Body of pancreas (tissue), 4 donors: ENCODE results near the gene R3HDM2. TPM values are rescaled to one million over a fixed set of nuclear protein-coding genes. Genes with fewer than 3 reads are reported as not detected.
"Not testable (repeated sequence)": the region's sequence is repeated elsewhere in the genome, so short reads cannot be mapped to it uniquely, and the experiment has no call there.

Experiments used
- ATAC-seq: fragments of 150-250 bp; one replicate; pipeline ENCODE4 v1.9.1; 2016
- DNase-seq, 4 donors: peaks; one replicate each; pipeline ENCODE4 v3.0.0-alpha.2; 2019
- H3K27ac ChIP-seq, 4 donors: fragments of 200-600 bp; sonication (generic); 1 replicate in 3 of 4; 2 replicates in 1 of 4; pipeline versions ENCODE4 v1.5.1 to v1.6.1; 2016 to 2019; ENCODE audit warnings: mild to moderate bottlenecking in 1 of 4, mixed read lengths in 1 of 4, moderate library complexity in 1 of 4
- H3K27me3 ChIP-seq, 2 donors: fragments of 200-600 bp; sonication (generic); one replicate each; pipeline ENCODE4 v1.6.0; 2016; ENCODE audit warnings: mild to moderate bottlenecking in 1 of 2
- H3K36me3 ChIP-seq, 2 donors: fragments of 200-600 bp; sonication (generic); replicated peaks in 1 of 2; 2 replicates each; pipeline ENCODE4 v1.5.1; 2016; ENCODE audit warnings: low read depth in 2 of 2; ENCODE audit not compliant: insufficient read depth in 1 of 2
- H3K4me1 ChIP-seq: fragments of 200-600 bp; sonication (generic); one replicate; pipeline ENCODE4 v1.6.0; 2016
- H3K4me3 ChIP-seq, 2 donors: fragments of 200-600 bp; sonication (generic); 1 replicate in 1 of 2; 2 replicates in 1 of 2; pipeline ENCODE4 v1.5.1; 2016 to 2019
- H3K9me3 ChIP-seq, 3 donors: fragments of 200-600 bp; sonication (generic); 1 replicate in 2 of 3; 2 replicates in 1 of 3; pipeline ENCODE4 v1.5.1; 2016
- POLR2A ChIP-seq, 3 donors: fragments of 450-650 bp; IDR thresholded peaks; one replicate each; pipeline ENCODE4 v1.6.1; 2016; ENCODE audit warnings: antibody characterized with exemption in 3 of 3, mild to moderate bottlenecking in 2 of 3
- WGBS, 2 donors: methylation state at CpG; one replicate each; pipeline ENCODE4 v1.1.5; 2017; 5-methylcytosine and 5-hydroxymethylcytosine counted together
- intact Hi-C: fragments of 100-400 bp; cut with DNase I; formaldehyde crosslinking; loops from one replicate; pipeline ENCODE4 v1.15.1; 2023
- total RNA-seq, 2 donors: library from RNA; depleted of rRNA; stranded (reverse); fragments of >200 nt; gene quantifications; one replicate each; pipeline ENCODE4 v1.1.0, GENCODE V29; 2016
- TF ChIP-seq, protein P1 (sequence below), 7 experiments: fragments of 450-650 bp in 4 of 7; fragments of 200-600 bp in 3 of 7; sonication (generic) in 3 of 7; IDR thresholded peaks; one replicate each; pipeline ENCODE4 v1.5.1; 2016 to 2019; ENCODE audit warnings: antibody characterized with exemption in 7 of 7

Gene R3HDM2
- total RNA-seq, 2 donors from 2014 or later: 16.1 to 41.9 TPM

DNA sequence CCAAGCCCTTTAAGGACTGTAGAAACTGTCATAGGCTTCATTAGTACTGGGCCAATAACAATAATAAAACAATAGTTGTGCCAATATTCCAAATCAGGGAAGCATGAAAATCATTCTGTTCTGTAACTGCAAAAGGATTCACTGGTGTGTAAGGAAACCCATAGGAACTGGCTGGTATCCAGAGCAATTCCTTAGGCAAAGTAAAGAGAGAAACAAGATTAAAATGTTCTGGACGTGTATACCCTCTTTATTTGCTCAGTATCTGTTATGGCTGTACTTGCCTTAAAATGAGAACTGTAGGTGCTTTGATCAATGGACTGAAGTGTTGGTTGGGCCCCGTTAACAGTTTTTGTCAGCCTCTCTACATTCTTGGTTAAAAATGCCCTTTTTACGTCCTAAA lies 107.4 kb downstream of the R3HDM2 start:
- no peak overlapping the region for H3K27ac ChIP-seq
- ATAC-seq (no peak), DNase-seq (no peak)
- WGBS, 2 donors: 79 to 80% methylated on average over 3 of the region's 3 CpGs
- no peaks in the 10 kb centered on the region for H3K9me3 ChIP-seq
- H3K4me3 ChIP-seq: no peak overlapping the region
- TF ChIP-seq POLR2A (IDR thresholded peaks at IDR 0.05): no peak
- TF ChIP-seq, protein P1, sequence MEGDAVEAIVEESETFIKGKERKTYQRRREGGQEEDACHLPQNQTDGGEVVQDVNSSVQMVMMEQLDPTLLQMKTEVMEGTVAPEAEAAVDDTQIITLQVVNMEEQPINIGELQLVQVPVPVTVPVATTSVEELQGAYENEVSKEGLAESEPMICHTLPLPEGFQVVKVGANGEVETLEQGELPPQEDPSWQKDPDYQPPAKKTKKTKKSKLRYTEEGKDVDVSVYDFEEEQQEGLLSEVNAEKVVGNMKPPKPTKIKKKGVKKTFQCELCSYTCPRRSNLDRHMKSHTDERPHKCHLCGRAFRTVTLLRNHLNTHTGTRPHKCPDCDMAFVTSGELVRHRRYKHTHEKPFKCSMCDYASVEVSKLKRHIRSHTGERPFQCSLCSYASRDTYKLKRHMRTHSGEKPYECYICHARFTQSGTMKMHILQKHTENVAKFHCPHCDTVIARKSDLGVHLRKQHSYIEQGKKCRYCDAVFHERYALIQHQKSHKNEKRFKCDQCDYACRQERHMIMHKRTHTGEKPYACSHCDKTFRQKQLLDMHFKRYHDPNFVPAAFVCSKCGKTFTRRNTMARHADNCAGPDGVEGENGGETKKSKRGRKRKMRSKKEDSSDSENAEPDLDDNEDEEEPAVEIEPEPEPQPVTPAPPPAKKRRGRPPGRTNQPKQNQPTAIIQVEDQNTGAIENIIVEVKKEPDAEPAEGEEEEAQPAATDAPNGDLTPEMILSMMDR (IDR thresholded peaks at IDR 0.05): no peak
- H3K27me3 ChIP-seq: no peaks in the 10 kb centered on the region
- H3K36me3 ChIP-seq: peaks cover 0 to 2% of the 10 kb centered on the region in 2 donors
- H3K4me1 ChIP-seq: no peaks in the 10 kb centered on the region
- intact Hi-C loops: no loop called here

DNA sequence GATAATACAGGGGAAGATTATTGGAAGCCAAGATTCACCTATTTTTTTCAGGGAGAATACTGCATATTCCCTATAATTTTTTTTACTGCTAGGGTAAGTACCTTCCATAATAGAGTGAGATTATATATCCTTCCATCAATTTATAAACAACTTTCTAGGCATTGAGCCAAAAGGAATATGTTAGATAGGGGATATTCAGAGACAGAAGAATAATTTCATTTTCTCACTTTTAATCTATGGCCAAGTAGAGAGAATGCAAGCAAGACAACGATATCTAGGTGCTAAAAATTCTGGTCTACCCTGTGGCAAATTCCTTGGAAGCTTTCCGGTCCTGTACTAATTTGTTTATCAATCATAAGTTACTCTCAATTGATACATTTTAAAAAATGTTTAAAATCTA lies 110.2 kb downstream of the R3HDM2 start:
- Histone ChIP-seq H3K4me3 (no peak overlapping the region), H3K4me1 (no peaks in the 10 kb centered on the region), H3K36me3 (no peaks in the 10 kb centered on the region), H3K27ac (no peak overlapping the region), H3K27me3 (no peaks in the 10 kb centered on the region), H3K9me3 (no peaks in the 10 kb centered on the region)
- DNase-seq (no peak), ATAC-seq (no peak)
- no peak for TF ChIP-seq POLR2A (IDR thresholded peaks at IDR 0.05)
- TF ChIP-seq, protein P1 (IDR thresholded peaks at IDR 0.05): no peak
- 47 to 66% methylated on average over 2 of the region's 2 CpGs for WGBS, 2 donors
- intact Hi-C loops: no loop called here

DNA sequence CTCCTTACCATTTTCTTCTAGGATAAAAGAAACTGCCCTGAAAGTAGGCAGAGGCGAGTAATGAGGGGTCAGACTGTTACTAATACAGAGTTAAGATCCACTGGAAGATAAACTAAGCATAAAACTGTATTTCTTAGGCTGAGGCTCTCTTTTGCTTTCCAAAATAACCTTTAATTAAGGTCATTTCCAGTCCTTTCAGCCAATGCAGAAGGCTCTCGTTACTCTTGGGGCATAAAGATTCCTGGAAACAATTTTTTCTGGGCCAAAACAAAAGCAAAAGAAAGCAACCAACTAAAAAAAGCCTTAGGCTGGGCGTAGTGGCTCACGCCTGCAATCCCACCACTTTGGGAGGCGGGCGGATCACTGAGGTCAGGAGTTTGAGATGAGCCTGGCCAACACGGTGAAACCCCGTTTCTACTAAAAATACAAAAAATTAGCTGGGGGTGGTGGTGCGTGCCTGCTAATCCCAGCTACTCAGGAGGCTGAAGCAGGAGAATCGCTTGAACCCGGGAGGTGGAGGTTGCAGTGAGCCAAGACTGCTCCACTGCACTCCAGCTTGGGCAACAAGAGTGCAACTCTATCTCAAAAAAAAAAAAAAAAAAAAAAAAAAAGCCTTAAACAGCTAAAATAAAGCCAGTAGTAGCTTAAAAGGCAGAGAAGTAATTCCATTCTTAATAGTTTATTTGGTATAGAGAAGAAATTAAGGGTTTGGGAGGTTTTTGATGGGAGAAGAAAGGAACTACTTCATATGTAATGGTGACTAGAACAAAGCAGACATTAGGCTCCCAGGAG lies 111.0 kb downstream of the R3HDM2 start:
- Histone ChIP-seq H3K4me3 (no peak overlapping the region), H3K9me3 (no peaks in the 10 kb centered on the region), H3K36me3 (no peaks in the 10 kb centered on the region), H3K4me1 (no peaks in the 10 kb centered on the region), H3K27ac (no peak overlapping the region), H3K27me3 (no peaks in the 10 kb centered on the region)
- ATAC-seq (no peak), DNase-seq (no peak)
- intact Hi-C loops: no loop called here
- WGBS, 2 donors: 88 to 90% methylated on average over 11 of the region's 11 CpGs
- TF ChIP-seq POLR2A (IDR thresholded peaks at IDR 0.05): no peak
- TF ChIP-seq, protein P1 (IDR thresholded peaks at IDR 0.05): no peak

DNA sequence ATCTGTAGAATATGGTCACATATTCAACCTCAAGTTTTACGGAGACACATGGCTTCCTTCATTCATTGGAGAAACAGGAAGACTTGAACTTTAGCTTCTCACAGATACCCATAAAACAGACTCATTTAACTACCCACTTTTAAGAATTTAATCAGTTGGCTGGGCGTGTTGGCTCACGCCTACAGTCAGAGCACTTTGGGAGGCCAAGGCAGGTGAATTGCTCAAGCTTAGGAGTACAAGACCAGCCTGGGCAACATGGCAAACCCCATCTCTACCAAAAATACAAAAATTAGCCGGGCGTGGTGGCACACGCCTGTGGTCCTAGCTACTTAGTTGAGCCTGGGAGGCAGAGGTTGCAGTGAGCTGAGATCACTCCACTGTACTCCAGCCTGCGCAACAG lies 115.2 kb downstream of the R3HDM2 start:
- Histone ChIP-seq H3K9me3 (no peaks in the 10 kb centered on the region), H3K4me1 (no peaks in the 10 kb centered on the region), H3K4me3 (no peak overlapping the region), H3K36me3 (no peaks in the 10 kb centered on the region), H3K27me3 (no peaks in the 10 kb centered on the region), H3K27ac (no peak overlapping the region)
- ATAC-seq: no peak
- no peak for DNase-seq
- intact Hi-C loops: no loop called here
- TF ChIP-seq, protein P1 (IDR thresholded peaks at IDR 0.05): no peak
- TF ChIP-seq POLR2A (IDR thresholded peaks at IDR 0.05): no peak
- WGBS, 2 donors: 95 to 97% methylated on average over 7 of the region's 7 CpGs

DNA sequence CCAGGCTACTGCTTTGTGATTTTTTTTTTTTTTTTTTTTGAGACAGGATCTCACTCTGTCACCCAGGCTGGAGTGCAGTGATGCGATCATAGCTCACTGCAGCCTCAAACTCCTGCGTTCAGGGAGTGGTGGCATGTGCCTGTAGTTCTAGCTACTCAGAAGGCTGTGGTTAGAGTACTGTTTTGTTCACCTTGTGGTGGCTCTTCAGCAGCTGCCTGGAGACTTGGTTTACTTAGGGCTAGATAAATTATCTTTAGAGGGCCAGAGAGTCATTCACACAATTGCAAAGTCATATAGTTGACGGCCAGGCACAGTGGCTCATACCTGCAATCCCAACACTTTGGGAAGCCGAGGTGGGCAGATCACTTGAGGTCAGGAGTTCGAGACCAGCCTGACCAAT lies 118.6 kb downstream of the R3HDM2 start:
- H3K27ac ChIP-seq, H3K27me3 ChIP-seq, H3K9me3 ChIP-seq, DNase-seq, ATAC-seq, H3K36me3 ChIP-seq, intact Hi-C loops, H3K4me1 ChIP-seq, H3K4me3 ChIP-seq: not testable (repeated sequence)
- 83 to 90% methylated on average over 5 of the region's 5 CpGs for WGBS, 2 donors
